KOPT-K1 (cell line): ENCODE measurements around the gene WNT8B.

Experiments
- H3K27ac ChIP-seq: fragments of 200-600 bp; sonication (generic); 2 replicates; pipeline ENCODE4 v1.5.1; 2016; ENCODE audit warnings: antibody characterized with exemption, mild to moderate bottlenecking, low read depth, low read length; ENCODE audit not compliant: poor library complexity, severe bottlenecking
- H3K36me3 ChIP-seq: fragments of 200-600 bp; sonication (generic); 2 replicates; pipeline ENCODE4 v1.5.1; 2017; ENCODE audit warnings: antibody characterized with exemption, mild to moderate bottlenecking, low read length, moderate library complexity; ENCODE audit not compliant: insufficient read depth
- H3K9me3 ChIP-seq: fragments of 200-600 bp; sonication (generic); 2 replicates; pipeline ENCODE4 v1.5.1; 2017; ENCODE audit warnings: antibody characterized with exemption, low read length, mild to moderate bottlenecking; ENCODE audit not compliant: insufficient read depth, poor library complexity, severe bottlenecking

WNT8B gene

DNA sequence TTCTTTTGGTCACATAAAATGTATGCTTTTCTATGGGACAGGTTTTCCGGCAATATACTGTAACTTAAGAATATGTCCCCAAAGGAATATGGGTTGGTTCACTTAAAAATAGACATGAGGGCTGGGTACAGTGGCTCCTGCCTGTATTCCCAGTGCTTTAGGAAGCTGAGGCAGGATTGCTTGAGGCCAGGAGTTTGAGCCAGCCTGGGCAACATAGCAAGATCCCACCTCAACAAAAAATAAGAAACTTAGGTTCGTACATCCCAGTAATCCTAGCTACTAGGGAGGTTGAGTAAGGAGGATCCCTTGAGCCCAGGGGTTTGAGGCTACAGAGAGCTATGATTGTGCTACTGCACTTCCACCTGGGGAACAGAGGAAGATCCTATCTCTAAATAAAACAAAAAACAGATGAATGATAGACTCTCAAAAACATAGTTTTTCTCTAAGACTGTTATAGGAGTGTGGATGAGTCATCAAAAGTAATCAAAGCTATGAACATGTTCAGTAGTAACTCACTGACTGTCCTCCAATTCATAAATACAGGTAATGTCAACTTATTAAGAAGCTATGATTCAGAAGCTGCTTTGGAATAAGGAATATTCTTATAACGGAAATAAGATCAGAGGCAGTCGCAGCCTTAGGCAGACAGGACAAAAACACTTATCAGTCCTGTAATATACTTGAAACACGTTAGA is 59.4 kb downstream of the WNT8B start:
- no peak overlapping the region for H3K27ac ChIP-seq
- peaks cover 67% of the 10 kb centered on the region for H3K36me3 ChIP-seq
- no peaks in the 10 kb centered on the region for H3K9me3 ChIP-seq

- Histone ChIP-seq H3K27ac (no peak overlapping the region), H3K9me3 (no peaks in the 10 kb centered on the region), H3K36me3 (peaks cover 74% of the 10 kb centered on the region)
Measured at GRCh38 chr10:100522945-100523344, 60.1 kb downstream of the WNT8B start.

DNA sequence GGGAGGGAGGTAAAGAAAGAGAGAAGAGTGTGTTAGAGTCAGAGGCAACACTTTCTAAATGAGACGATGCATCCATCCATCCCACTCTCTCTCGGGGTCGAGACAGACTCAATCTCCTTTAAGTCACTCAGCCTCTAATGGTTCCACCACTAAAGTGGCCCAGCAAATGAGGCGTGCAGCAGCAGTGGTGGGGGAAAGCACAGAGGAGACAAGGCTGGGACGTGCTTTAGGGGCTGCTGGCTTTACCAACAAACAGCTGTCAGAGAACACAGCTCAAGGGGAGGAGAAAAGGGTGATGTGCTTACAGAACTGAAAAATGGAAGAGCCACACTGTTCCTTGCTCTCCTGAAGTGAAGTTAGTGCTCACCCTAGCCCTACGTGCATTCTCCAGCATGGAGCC is 61.4 kb downstream of the WNT8B start:
- Histone ChIP-seq H3K36me3 (peaks cover 81% of the 10 kb centered on the region), H3K9me3 (no peaks in the 10 kb centered on the region), H3K27ac (peak overlapping the region; percentile 14)

DNA sequence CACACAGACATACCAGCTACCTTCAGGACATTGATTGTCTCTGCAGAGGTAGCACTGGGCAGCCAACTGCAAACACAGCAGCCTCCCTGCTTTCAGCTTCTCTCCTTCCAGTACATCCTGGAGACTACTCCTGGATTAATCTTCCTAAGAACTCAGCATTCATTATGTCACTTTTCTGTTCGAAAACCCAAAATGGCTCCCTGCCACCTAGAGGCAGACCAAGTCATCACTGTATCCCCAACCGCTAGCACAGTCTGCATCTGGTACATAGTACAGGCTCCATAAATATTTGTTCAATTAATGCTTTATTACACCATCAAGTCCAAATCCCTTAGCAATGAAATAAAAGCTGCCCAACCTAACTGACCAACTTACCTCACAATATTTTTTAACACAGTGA is 61.8 kb downstream of the WNT8B start:
- peaks cover 81% of the 10 kb centered on the region for H3K36me3 ChIP-seq
- no peaks in the 10 kb centered on the region for H3K9me3 ChIP-seq
- H3K27ac ChIP-seq, result peak overlapping the region; percentile 14

DNA sequence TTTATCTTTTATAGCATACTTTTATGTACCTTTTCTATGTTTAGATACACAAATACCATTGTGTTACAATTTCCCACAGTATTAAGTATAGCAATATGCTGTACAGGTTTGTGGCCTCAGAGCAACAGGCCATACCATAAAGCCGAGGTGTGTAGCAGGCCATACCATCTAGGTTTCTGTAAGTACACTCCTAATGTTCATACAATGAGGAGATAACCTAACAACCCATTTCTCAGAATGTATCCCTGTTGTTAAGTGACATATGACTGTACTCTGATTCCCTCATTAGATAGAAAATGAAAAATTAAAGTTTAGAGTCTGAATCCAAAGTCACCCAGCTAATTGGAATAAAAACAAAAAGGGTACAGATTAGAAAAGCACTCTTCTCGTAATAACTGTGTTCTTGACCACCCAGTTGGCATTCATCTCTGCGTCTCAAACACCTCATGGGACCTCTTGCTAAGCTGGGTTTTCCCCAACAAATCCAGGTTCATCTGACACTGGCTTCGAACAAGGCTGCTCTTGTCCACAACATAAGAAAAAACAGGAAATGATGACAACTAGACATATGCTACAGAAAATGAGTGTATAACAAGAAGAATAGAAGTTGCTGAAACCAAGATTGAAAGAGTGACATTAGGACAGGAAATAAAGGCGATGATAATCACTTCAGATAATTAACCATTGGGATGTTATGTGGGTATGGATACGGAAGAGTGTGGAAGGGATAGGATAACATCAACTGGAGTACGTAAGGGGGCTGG is 65.5 kb downstream of the WNT8B start:
- peak overlapping the region; percentile 89 for H3K27ac ChIP-seq
- peaks cover 53% of the 10 kb centered on the region for H3K36me3 ChIP-seq
- peaks cover 8% of the 10 kb centered on the region for H3K9me3 ChIP-seq

DNA sequence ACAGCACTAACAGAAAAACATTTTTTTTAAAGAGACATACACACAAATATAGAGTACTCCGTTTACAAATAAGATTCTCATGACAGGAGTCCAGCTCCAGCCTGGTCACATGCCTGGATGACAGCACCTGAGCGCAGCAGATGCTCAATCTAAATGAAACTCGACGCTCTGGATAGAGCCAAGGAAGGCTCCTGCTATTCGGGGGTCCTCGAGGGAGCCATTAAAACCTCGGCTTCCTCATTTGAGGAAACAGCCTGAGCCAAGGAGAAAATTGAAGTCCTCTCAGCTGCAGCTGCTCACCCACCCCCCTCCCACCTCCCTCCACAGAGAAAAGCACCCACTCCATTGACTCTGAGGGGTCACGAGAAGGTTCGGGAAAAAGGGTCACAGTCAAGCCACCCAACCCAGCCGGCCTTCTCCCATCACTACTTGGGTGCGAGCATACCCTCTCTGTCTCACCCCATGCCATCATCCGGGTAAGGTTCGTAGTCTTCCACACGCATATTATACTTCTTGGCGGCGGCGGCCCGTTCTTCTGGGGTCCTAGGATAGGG is 66.2 kb downstream of the WNT8B start:
- peak overlapping the region; percentile 89 for H3K27ac ChIP-seq

GRCh38 chr10:100529475-100530298 is 66.9 kb downstream of the WNT8B start, which contains the start of gene NDUFB8:
TSS of gene NDUFB8 (minus strand) at chr10:100529871. CDS start at chr10:100529851, 20 bp downstream.
- Histone ChIP-seq H3K36me3 (peaks cover 39% of the 10 kb centered on the region), H3K27ac (peak within 1 kb of the TSS; percentile 89), H3K9me3 (peaks cover 8% of the 10 kb centered on the region)

More for the DNA sequence above, 66.2 kb downstream of the WNT8B start:
- H3K9me3 ChIP-seq, result peaks cover 8% of the 10 kb centered on the region
- H3K36me3 ChIP-seq, result peaks cover 46% of the 10 kb centered on the region

- Histone ChIP-seq H3K27ac (no peak overlapping the region), H3K9me3 (peaks cover 8% of the 10 kb centered on the region)
Measured at GRCh38 chr10:100531761-100532160, 69.0 kb downstream of the WNT8B start.

More at GRCh38 chr10:100531761-100532160, 69.0 kb downstream of the WNT8B start:
- peaks cover 22% of the 10 kb centered on the region for H3K36me3 ChIP-seq
